ENCODE results near the gene OR5K2. TPM values are rescaled to one million over a fixed set of nuclear protein-coding genes. Genes with fewer than 3 reads are reported as not detected.
A peak's percentile ranks its signal among the peaks of the same experiment; 100 is the strongest.

Gene OR5K2
- not detected for total RNA-seq

DNA sequence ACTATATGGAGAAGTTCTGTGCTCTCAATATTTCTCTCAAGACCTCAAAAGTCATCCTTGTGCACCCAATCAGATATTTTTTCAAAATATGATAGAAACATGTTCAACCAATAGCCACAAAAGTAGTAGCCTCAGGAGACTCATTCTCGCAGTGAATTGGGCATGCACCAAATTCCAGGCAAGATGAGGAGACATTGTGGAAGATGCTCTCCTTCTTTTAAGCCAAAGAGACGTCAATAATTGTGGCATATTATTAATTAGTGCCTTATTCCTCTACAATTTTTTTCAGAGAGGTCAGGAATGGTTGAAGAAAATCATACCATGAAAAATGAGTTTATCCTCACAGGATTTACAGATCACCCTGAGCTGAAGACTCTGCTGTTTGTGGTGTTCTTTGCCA is at the start of gene OR5K2:
OR5K2 (plus strand) TSS at position 301 of the 400 bp plus-strand sequence; CDS start at position 301, 0 bp downstream.
- no peak for DNase-seq

DNA sequence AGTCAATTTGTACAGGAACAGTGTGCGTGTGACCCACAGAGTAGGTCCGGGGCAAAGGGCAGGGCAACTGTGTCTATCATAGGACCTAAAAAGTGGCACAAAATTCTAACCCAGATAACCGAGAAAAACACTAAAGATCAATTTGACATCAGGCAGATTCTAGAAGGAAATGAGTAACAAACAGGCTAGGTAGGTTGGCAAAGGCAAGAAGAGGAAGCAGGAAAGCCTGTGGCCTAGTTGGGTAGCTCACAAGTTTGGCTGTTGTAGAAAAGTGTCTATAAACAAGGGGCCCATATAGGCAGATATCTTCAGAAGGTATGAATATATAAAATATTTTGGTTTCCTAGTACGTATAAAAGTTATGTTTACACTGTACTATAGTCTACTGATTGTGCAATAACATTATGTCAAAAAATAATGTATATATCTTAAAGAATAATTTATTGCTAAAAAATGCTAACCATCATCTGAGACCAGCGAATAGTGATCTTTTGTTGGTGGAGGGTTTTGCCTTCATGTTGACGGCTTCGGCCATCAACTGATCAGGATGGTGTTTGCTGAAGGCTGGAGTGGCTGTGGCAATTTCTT is 47.8 kb upstream of the OR5K2 start:
- DNase-seq = no peak

DNA sequence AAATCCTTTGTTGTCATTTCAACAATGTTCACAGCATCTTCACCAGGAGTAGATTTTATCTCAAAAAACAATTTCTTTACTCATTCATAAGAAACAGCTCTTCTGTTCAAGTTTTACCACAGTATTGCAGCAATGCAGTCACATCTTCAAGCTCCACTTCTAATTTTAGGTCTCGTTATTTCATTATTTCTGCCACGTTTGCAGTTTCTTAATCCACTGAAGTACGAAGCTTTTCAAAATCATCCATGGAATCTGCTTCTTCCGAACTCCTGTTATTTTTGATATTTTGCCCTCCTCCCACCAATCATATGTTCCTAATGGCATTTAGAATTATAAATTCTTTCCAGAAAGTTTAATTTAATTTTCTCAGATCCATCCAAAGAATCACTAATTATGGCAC is 47.1 kb upstream of the OR5K2 start:
- no peak for DNase-seq

DNA sequence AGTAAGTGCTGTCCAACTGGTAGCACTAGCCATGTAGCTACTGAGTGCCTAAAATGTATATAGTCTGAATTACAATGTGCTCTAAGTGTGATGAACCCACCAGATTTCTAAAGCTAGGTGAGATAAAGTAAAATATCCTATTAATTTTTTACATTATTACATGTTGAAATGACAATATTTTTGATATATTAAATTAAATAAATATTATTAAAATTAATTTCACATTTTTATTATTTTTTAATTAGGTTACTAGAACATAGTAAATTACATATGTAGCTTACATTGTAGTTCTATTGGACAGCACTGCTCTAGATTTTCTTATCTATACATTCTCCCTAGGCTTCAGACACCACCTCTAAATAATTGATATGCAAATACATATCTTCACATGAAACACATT is 43.7 kb upstream of the OR5K2 start:
- no peak for DNase-seq

DNA sequence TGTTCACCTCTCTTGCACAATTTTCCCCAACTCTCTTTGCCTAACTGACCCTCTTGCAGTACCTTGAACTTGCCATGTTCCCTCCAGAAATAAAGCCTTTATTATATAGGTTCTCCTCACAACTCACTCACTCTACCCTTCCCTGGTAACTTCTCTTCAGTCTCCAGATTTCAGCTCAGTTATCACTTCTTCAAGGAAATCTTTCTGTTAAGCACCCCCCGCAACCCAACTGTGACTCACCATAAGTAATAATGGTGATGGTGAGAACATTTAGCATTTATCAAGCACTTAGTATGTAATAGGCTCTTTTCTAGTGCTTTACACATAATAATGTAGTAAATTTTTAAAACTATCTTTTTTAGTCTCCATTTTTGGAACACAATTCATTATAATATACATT is 42.6 kb upstream of the OR5K2 start:
- DNase-seq = no peak

DNA sequence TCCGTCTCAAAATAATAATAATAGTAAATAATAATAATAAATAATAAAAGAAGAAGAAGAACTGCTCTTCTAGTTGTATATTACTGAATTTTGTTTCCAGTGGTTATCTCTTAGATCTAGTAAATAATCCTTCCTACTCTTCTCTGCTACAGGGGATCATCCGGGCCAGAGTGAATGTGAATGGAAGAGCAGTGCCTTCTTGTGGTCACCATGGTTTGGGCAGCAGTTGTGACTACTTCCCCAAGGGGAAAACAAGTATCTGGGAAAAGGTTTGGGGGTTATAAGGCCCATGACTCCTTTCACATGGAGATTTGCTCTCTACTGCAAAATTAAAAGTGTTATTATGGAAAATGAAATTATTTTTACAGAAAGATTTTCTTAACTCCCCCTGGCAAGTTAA is 39.9 kb upstream of the OR5K2 start:
- no peak for DNase-seq

DNA sequence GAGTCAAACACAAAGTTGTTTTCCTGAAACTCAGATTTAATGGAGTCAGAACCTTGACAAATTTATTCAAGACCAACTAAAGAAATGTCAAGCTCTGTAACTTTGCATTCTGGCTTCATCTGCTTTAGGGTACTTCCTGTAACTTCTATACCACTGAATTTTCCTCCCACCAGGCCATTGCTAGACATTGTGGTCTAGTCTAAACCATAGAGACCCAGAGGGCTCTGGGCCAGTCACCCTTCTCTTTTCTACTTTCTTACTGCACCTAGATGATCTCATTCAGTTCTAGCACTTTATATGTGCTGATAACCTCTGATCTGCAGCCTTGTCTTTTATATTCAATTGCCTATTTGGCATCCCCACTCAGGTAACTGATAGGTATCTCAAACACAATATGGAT is 37.3 kb upstream of the OR5K2 start:
- DNase-seq = no peak

DNA sequence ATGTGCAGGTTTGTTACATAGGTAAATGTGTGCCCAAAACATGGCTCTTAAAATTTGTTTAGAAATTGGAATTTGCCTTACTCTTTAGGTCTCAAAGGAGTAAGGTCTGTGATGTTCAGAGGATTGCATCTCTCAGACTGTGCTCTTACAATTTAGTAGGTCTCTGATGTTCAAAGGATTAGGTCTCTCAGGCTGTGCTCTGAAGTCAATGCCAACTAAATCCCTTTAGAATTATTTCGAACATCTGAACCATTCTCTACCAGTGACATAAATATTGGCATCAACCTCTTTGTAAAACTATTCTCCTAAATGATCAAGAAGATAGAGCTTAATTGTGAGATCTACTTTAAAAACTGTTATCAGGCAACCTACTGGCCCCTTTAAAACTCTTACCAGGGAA is 34.6 kb upstream of the OR5K2 start, which contains the start of gene OR5K1:
OR5K1 (plus strand) TSS at position 301 of the 400 bp plus-strand sequence. CDS start 6,376 bp downstream, outside the sequence.
- DNase-seq = no peak

DNA sequence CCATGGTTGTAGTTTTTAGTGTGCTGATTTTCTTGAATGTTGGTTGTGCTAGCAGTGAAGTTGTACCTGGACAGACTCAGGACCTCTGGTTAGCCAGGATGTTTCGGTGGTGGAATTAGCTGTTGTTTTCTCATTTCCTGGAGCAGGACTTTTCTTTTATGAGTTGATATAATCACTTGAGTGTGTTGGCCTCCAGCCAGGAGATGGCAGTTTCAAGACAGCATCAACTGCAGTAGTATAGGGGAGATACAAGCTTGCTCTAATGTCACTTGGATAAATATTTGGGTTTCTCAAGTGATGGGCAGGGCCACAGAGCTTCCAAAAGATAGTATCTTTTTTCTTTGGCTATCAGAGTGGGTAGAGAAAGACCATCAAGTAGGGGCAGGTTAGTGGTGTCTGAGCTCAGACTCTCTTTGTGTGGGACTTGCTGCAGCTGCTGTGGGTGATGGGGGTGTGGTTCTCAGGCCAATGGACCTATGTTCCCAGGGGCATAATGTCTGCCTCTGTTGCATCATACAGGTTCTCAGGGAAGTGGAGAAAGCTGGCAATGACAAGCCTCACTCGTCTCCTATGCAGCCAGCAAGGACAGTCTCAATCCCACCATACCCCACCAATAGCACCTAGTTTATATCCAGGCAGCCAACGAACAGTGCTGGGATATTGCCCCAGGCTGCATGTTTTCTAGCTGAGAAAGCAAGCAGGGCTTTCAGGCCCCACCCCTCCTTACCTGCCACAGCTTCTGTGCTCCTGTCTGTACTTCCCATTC is 14.6 kb upstream of the OR5K2 start:
- no peak for DNase-seq

DNA sequence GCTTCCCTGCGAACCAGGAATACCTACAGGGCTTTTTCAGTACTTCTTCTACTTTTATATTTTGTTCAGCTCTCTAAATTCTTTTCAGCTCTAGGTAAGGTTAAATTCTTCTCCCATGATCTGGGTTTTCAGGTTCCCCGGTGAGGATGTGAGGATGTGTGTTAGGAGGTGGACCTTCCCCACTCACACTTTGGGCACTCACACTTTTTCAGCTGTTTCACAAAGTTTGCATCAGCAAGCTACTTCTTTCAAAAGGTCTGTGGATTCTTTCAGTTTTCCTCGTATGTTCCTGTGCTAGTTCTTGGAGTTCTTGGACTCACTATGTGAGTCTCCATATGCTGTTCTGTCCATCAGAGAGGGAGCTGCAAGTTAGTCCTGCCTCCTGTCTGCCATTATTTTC is 13.9 kb upstream of the OR5K2 start:
- DNase-seq = no peak

DNA sequence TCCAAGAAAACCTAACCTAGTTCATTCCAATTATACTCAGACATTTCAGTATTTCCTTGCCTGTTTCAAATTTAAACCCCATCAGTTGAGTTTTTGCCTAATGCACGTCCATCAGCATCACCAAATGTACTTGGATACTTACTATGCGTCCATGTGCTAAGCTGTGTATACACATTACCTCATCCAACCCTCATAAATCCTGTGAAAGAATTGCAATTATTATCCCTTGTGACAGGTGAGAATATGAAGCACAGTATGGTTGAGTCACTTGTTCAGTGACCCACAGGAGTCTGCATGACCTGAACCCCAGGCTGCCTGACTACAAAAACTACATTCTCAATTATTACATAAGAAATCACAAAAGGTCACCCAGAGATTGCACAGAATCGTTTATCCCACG is 2.5 kb downstream of the OR5K2 start:
- no peak for DNase-seq

DNA sequence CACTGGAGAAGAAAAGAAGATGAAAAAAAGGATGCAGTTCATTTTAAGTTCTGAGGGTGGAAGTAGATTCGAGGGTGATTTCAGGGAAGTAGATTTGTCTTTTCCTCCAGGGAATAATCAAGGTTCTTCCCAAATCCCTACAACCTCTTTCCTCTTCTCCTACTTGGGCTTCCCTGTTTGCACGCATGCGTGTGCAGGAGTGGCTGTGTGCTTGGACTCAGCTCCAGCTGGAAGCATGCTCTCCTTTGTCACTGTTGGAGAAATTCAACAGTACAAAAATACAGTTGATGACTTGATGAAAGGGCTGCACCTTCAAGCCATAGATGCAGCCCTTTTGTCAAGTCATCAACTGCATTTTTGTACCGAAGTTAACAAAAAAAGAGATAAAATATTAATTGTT is 3.8 kb downstream of the OR5K2 start:
- no peak for DNase-seq

DNA sequence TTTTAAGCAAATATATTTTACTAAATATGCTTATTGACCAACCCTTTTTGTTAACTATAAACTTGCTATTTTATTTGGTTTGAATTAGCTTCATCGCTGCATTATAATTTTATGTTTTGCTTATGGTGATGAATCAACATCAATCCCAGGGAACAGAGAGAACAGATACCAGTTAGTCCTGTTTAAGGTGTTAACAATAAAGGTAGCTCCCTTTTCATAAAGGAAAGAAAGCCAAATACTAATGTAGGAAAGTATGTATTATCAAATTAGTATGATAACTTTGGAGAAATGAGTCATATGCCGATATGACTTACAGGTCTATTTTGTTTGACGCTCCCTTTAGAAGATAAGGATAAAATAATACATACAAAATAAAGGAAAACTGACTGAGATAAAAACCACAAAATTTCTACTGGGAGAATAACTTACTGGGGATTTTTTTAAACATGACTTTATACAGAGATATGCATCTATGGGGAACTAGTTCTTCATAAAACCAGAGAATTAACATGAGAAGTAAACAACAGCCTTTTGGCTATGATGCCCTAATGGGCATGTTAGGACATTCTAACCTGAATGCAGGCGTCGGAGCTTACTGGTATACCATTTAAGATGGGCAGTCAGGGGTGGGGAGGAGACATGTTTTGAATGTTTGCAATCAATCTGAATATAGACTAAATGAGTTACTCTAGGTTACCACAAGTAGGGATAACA is 4.5 kb downstream of the OR5K2 start:
- no peak for DNase-seq

DNA sequence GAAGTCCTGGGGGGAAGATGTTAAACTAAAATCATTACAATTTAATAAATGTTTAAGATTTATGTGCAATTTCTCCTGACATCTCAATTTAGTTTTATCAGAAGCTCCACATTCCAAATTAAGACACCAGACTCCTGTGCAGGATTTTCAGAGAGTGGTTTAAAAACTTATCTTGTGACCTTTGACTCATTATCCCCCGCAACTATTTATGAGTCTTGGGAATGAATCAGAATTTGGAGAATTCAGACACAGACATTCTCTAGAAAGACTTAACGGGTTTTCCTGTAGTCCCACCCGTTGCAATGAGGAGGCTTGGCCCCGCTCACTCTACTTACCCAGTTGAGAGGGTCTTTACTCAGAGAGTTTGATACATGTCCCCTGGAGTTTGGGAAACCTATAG is 7.1 kb downstream of the OR5K2 start:
- no peak for DNase-seq

DNA sequence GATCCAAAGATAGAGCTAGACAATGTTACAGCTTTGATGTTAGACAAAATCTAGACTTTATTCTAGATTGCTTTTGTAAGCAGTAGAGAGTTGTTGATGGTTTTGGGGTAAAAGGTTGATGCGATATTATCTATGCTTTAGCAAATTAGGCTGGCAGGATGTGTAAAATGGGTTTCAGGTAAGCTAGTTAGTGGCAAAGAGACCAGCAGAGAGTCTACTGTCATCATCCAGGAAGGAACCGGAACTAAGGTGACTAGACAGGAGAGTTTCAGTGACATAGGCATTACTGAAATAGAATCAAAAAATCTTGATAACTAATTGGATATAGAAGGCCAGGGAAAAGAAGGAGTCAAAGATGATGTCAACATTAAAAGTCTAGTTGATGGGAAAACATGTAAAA is 11.1 kb downstream of the OR5K2 start:
- DNase-seq = no peak

DNA sequence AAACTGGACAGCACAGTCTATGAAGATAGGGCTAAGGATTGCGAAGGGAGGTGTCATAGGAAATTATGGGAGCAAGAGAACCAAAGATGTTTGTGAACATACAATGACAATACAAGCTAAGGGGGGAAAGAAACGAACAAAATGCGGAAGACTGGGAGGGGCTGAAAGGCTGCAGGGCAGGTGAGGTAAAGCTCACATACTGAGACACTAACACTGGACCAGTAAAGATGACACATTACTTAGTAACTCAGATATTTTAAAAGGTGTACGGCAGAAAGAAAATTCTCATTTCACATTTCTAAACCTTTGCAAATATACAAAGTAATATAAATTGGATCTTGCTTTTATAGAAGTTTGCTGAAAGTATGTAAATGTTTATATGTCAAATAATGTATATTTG is 15.1 kb downstream of the OR5K2 start:
- DNase-seq = no peak

DNA sequence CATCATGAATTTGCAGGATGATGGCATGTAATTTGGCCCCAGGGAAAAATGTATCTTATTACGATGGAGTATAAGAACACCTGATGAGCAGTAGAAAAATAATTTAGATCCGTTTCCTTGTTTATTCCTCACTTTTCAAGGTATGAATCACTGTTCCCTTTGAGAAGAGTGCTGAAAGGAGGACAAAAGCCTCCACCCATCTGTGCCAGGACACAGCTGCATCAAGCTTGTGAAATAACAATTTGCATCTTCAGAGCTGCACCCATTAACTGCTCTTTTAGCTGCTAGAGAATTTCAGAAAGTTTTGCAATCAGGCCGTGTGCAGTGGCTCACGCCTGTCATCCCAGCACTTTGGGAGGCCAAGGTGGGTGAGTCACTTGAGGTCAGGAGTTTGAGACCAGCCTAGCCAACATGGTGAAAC is 15.6 kb downstream of the OR5K2 start:
- DNase-seq = peak; percentile 4

DNA sequence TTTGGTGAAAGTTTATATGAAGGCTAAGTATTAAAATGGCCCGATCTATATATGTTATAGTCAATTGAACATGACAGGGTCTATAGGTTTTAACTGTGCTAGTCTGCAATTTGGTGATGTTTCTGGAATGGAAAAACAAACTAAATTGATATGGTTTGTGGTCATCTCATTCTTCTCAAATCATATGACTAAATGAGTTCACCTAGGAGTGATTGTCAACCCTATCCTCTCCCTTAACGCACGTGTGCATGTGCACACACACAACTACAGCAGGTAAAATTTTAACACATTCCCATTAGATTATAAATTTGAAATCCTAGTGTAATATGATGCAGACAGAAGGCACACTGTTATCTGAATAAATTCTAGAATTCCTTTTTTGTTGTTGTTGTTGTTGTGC is 16.3 kb downstream of the OR5K2 start:
- DNase-seq = no peak

DNA sequence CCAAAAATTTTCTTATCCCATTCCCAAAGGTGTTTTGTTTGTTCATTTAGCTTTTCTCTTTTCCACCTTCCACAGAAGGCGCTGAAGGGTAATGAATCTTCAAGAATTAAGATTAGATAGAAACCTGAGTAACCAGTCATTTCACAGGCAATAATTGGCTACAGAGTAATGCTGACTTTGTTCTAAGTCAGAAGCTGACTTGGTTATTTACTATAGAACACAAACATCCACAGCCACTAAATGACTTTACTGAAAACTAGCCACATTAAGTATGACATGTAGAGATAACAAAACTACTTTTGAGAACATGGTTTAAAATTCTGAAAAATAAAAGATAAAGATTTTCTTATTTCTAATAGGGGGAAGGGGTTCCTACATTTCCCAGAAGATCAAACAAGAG is 17.5 kb downstream of the OR5K2 start:
- no peak for DNase-seq

DNA sequence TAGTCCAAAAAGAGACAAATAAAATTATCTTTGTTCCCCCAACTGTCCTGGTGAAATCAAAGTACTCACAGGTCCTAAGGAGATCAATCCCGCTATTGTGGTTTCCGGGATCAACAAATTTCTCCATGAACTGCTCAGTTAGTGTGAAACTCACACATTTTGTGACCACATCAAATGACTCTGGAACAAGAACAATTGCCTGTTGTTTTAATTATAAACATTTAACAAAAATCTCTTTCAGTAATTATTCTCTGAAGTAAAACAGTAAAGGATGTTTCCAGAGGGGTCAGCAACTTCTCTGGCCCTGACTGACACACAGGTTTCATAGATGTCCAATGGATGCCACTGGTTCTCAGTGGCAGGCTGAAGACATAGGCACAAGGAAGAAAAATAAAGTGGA is 21.3 kb downstream of the OR5K2 start:
- DNase-seq = no peak

DNA sequence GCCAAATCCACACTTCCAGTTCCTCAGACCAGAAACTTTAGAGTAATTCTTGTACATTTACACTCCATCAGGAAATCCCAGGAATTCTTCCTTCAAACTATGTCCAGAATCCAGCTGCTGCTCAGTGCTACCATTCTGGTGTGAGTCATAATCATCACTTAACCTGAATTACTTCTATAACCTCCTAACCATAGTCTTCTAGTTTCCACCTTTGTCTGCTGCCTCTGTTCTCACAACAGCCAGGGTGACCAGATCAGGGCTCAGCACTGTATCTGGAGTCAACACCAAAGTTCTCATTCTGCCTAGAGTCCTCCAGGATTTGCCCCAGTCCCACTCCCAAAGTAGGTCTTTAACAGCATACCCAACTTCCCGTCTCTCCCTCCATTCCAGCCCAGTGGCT is 21.9 kb downstream of the OR5K2 start:
- DNase-seq = no peak

DNA sequence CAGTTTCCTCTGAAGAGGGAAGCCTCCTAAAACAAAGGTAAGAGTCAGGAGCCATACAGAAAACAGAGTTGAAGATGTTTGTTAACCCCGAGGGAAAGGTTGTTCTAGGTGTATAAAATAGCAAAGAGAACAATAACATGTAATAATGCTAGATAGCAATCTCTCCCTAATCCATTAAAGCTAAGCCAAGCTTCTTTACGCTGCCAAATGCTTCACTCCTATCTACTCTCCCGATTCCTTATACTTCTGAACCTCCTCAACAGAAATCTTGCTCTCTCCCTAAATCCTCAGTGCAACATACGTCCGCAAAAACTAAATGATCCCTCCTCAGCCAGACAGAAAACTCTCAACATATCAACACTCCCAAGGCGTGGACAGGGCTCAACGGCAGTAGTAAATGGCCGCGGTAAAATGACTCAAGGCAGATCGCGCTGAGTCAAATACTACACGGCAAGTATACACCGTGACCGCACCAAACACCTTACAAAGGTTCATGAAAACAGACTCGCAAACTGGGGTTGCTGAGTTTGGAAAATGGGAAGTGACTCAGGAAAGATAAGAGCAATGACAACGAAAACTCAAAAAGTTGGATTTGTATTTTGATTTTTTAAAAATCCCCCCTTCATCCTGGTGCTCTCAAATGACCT is 24.5 kb downstream of the OR5K2 start:
- DNase-seq = peak; percentile 76
